ENCODE data around the gene ZNF343. TPM values are rescaled to one million over a fixed set of nuclear protein-coding genes. Genes with fewer than 3 reads are reported as not detected.

Gene ZNF343
- total RNA-seq, 1 experiment from 2014 or later = 13.4 TPM

DNA sequence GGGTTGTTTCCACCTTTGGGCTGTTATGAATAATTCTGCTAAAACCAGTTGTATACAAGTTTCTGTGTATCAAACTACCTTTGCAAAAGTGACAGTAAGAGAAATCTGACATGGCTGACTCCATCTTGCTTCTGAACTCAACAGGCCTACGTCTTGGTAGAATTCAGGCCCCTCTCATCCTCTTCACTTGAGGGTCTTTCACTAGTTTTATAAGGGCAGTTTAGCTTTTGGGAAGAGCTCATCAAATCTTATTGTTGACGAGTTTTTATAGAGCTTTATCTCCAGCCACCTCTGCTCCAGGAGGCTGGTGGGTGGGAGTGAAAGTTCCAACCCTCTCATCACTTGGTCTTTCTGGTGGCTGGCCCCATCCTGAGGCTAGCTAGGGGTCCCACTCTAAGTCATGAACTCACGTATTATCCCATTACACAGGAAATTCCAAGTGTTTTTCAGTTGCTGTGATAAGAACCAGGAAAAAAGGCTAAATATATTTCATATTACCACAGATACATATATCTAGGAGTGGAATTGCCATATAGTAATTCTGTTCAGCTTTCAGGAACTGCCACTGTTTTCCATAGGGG is 49.7 kb downstream of the ZNF343 start:
- no peak overlapping the region for H3K4me3 ChIP-seq (ENCODE audit: low read depth in 2 of 2, low read length in 2 of 2)
- H3K9me3 ChIP-seq (ENCODE audit: control insufficient read depth, insufficient read depth, low read depth, low read length) = no peaks in the 10 kb centered on the region
- H3K4me1 ChIP-seq (ENCODE audit: control insufficient read depth, insufficient read depth, low read length) = no peaks in the 10 kb centered on the region
- H3K36me3 ChIP-seq (ENCODE audit: control insufficient read depth, insufficient read depth, low read length) = peaks cover 36% of the 10 kb centered on the region
- DNase-seq (ENCODE audit: low read depth, low spot score) (no peak), ATAC-seq (0 out of 2 replicates have a peak, but pooled peaks have one; percentile 33)
- no peaks in the 10 kb centered on the region for H3K27me3 ChIP-seq (ENCODE audit: control insufficient read depth, insufficient read depth, low read length)
- intact Hi-C loops (cut with micrococcal nuclease; ENCODE audit: unreplicated experiment) (loop anchor here (10.0 kb wide), 1 partner anchor 494 kb away; no protein-coding TSS in a partner anchor), in situ Hi-C loops (cut with HindIII; ENCODE audit: low pct_unique_long_range_greater_than_20kb, low sequenced_read_pairs) (no loop called here)
- TF ChIP-seq REST (IDR thresholded peaks at IDR 0.05; ENCODE audit: insufficient read depth in 1 of 2, low read depth in 2 of 2, low read length in 1 of 2) = no peak
- no peak for TF ChIP-seq SIN3A (IDR thresholded peaks at IDR 0.05; ENCODE audit: borderline replicate concordance, insufficient read depth, low read depth, low read length)
- 0 out of 2 replicates have a peak, but pooled peaks have one; percentile 12 for TF ChIP-seq POLR2AphosphoS5 (IDR thresholded peaks at IDR 0.05; ENCODE audit: low read depth, low read length)
- TF ChIP-seq TCF7L2 (IDR thresholded peaks at IDR 0.05; ENCODE audit: low read depth, low read length) = no peak
- no peak for TF ChIP-seq CTCF (IDR thresholded peaks at IDR 0.05)
- ChIA-PET POLR2A (no interaction called here), CTCF (no interaction called here)
- H3K27ac ChIP-seq (ENCODE audit: low read length) = no peak overlapping the region
- no TSS peak for BruUV-seq (replicated peaks)

- no peaks in the 10 kb centered on the region for H3K4me1 ChIP-seq (ENCODE audit: control insufficient read depth, insufficient read depth, low read length)
- no peak for ATAC-seq
- no peaks in the 10 kb centered on the region for H3K9me3 ChIP-seq (ENCODE audit: control insufficient read depth, insufficient read depth, low read depth, low read length)
- peaks cover 9% of the 10 kb centered on the region for H3K36me3 ChIP-seq (ENCODE audit: control insufficient read depth, insufficient read depth, low read length)
- H3K27ac ChIP-seq (ENCODE audit: low read length) = no peak overlapping the region
- peaks cover 2% of the 10 kb centered on the region; the same call in 1 of the 2 replicates for H3K27me3 ChIP-seq (ENCODE audit: control insufficient read depth, insufficient read depth, low read length)
- H3K4me3 ChIP-seq (ENCODE audit: low read depth in 2 of 2, low read length in 2 of 2) = no peak overlapping the region
- no TSS peak for BruUV-seq (replicated peaks)
- TF ChIP-seq POLR2AphosphoS5 (IDR thresholded peaks at IDR 0.05; ENCODE audit: low read depth, low read length) (no peak), TCF7L2 (IDR thresholded peaks at IDR 0.05; ENCODE audit: low read depth, low read length) (no peak), REST (IDR thresholded peaks at IDR 0.05; ENCODE audit: insufficient read depth in 1 of 2, low read depth in 2 of 2, low read length in 1 of 2) (no peak), CTCF (IDR thresholded peaks at IDR 0.05) (no peak), SIN3A (IDR thresholded peaks at IDR 0.05; ENCODE audit: borderline replicate concordance, insufficient read depth, low read depth, low read length) (no peak)
- in situ Hi-C loops (cut with HindIII; ENCODE audit: low pct_unique_long_range_greater_than_20kb, low sequenced_read_pairs) (no loop called here), intact Hi-C loops (cut with micrococcal nuclease; ENCODE audit: unreplicated experiment) (loop anchor here (2.0 to 10.0 kb wide), 2 partner anchors 249 to 491 kb away; no protein-coding TSS in a partner anchor)
- CTCF ChIA-PET = interaction anchor here (0.5 to 1.5 kb wide), 5 partner anchors 67 to 674 kb away, joined by 3 to 5 read pairs (median 4); no protein-coding TSS in a partner anchor
- POLR2A ChIA-PET = no interaction called here
- no peak for DNase-seq (ENCODE audit: low read depth, low spot score)
Measured at GRCh38 chr20:2455771-2456497, 52.8 kb downstream of the ZNF343 start.
